GM18505 (cell line): ENCODE measurements around the gene TRIM65.

Experiments
- ATAC-seq: cut with Tn5 transposase; IDR thresholded peaks from one replicate; pipeline ENCODE4 v1.9.1; 2021; ENCODE audit not compliant: unreplicated experiment
- POLR2A ChIP-seq: IDR thresholded peaks from 4 replicates; pipeline ENCODE4 v1.6.1; 2011; ENCODE audit warnings: borderline replicate concordance; ENCODE audit not compliant: insufficient read depth, insufficient read length; ENCODE audit errors: extremely low read depth

TRIM65 gene

DNA sequence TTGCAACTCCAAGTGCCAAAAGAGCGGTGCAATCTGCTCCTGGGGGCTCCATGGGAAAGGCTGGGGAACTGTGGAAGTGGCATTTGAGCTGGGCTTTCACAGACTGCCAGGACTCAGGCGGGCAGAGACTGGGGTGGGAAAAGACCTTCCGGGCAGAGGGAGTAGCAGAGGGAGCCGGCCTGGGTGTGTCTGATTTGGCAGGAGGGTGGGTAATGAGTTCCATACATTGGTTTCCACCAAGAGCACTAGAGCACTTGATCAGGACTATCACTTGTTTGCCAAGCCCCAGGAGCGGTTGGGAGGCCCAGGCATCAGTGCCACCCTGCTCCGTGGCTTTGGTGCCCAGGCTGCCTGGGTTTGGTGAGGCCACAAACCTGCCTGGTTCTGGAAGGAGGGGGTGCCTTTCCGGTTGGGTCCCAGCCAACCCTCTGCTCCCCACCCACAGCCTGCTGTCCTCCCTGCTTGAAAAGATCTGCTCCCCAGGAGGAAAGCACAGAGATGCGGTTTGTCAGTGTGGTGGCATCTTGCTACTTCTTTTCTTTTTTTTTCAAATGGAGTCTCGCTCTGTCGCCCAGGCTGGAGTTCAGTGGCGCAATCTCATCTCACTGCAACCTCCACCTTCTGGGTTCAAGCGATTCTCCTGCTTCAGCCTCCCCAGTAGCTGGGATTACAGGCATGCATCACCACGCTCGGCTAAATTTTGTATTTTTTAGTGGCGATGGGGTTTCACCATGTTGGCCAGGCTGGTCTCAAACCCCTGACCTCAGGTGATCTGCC is 14.9 kb downstream of the TRIM65 start:
- ATAC-seq = no peak
- no peak for TF ChIP-seq POLR2A

GRCh38 chr17:75880266-75880665 is 16.5 kb downstream of the TRIM65 start:
- no peak for TF ChIP-seq POLR2A
- no peak for ATAC-seq

DNA sequence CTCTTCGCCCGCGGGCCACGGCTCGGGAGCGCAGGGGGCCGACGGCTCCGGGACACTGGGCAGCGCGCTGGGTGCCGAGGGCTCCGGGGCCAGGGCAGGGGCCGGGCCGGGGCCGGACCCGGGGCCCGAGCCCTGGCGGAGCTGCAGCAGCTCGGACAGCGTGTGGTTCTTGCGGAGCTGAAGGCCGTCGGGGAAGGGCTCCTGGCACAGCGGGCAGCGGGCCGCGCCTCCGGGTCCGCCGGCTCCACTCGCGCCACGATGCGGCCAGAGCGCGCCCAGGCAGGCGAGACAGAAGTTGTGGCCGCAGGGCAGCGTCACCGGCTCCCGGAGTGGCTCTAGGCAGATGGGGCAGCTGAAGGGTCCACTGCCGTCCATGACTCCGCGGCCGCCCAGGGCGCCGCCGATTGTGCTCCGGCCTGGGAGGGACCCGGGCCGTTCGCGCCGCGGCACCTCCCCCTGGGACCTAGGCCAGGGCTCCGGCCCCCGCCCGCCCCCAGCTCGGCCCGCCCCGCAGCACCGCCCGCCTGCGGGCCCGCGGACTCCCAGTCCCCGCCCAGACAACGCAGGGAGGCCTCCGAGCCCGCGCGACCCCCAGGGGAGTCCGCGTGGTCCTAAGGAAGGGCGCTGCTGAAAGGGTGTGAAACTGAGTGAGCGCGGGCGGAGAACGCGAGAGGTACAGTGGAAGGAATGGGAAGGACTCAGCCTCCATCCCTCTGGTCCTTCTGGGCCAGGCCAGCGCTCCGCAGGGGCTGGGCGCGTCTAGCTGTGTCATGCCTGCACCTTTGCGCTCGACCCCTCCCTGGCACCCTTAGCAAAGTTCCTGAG is 18.4 kb downstream of the TRIM65 start, which contains the start of gene TRIM47:
TSS of gene TRIM47 (minus strand) at position 408 of the 825 bp plus-strand sequence. CDS start at position 375, 33 bp downstream.
- peak; percentile 33 for TF ChIP-seq POLR2A
- ATAC-seq = peak; percentile 26

GRCh38 chr17:75877752-75878173 is 19.0 kb downstream of the TRIM65 start:
- peak; percentile 41 for ATAC-seq
- peak; percentile 1 for TF ChIP-seq POLR2A

GRCh38 chr17:75876938-75877751 is 19.6 kb downstream of the TRIM65 start:
- ATAC-seq = no peak
- peak; percentile 19 for TF ChIP-seq POLR2A

- peak; percentile 53 for TF ChIP-seq POLR2A
- ATAC-seq = no peak
Observed at GRCh38 chr17:75876190-75876937, 20.4 kb downstream of the TRIM65 start.

DNA sequence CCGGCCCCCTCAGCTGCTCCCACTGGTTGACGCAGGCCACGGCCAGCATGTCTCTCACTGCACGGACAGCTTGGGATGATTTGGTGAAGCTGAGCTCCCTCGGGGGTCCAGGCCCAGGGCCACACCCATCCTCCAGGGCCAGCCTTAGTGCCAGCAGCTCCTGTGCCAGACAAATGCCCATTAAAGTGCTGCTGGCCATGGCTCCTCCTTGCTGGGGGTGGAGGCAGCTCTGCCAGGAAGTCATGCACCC is 20.9 kb downstream of the TRIM65 start:
- TF ChIP-seq POLR2A = no peak
- ATAC-seq = no peak

DNA sequence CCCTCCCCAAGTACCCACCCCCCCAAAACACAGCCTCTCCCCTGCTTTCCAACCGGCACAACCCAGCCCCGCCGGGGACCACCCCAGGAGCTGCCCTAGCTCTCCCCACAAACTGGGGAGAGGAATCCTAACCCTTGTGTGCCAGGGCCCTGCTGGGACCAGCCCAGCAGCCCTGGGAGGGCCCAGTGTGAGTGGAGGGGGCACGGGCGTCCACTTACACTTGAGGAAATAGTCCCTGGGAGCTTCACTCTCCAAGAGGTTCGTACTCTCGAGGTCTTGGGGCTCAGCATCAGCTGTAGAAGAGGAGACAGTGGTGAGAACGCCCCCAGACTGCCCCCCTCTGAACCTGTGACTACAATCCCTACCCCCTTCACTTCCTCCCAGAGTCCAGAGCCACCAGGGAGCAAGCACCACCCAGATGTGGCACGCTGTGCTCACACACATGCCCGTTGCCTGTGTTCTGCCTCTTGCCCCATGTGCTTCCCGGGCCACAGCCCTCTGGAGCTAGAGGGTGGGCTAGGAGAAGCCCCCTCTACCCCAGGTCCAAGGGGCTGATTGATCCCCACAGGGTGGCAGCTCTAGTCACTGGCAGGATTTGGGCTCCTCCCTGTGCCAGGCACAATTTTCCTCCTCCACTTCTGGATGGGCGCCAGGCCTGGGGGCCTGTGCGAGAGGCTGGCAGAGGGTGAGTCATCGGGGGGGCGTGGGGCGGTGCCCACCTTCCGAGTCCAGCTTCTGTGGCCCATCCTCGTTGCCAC is 21.4 kb downstream of the TRIM65 start:
- TF ChIP-seq POLR2A = no peak
- ATAC-seq = no peak

DNA sequence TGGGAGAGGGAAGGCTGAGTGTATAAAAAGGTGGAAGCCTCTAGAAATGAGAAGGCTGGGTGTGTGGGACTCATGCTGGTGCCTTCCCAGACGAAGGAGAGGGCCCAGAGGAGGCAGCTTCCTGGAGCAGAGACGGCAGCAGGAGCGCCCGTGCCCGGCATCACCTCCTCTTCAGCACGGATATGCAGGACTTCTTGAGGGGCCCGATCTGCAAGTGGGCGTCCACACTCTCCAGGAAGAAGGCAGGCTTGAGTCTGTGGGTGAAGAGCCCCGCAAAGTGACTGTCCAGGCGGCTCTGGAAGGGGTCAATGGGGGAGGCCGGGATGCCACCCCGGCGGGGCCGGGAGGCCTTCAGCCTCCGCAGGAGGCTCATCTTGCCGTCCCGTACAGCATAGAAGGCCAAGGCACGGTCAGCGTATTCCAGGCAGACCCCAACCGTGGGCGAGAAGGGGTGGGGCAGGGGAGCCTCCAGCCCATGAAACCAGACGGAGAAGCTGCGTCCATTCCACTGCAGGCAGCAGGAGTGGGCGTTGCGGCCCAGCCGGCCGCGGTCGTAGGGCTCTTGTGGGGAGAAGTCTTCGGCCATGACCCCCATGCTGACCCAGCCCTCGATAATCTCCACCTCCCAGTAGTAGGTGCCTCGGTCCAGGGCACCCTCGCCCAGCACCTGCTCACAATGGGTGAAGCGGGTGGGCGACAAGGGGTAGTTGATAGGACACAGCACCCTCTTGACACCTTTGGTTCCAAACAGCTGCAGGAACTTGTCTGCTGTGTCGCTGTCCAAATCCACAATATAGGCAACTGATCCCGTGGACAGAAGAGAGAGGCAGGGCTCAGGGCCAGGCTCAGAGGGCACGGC is 22.2 kb downstream of the TRIM65 start:
- ATAC-seq = no peak
- TF ChIP-seq POLR2A = no peak

- no peak for TF ChIP-seq POLR2A
- no peak for ATAC-seq
Observed at GRCh38 chr17:75873587-75874322, 23.0 kb downstream of the TRIM65 start.
